ENCODE results near the gene CARD10. TPM values are rescaled to one million over a fixed set of nuclear protein-coding genes. Genes with fewer than 3 reads are reported as not detected.

CARD10 gene
- total RNA-seq, 3 donors from 2014 or later (not counting 1 experiment from before 2014, with no cell fraction given), result 0.09 to 0.16 (median 0.10) TPM

GRCh38 chr22:37440875-37441274, 78.3 kb downstream of the CARD10 start:
- no peaks in the 10 kb centered on the region for H3K9me3 Mint-ChIP-seq
- H3K4me1 Mint-ChIP-seq, result peaks cover 5 to 7% of the 10 kb centered on the region in 2 donors
- peaks cover 3% of the 10 kb centered on the region for H3K9me3 ChIP-seq (ENCODE audit: control insufficient read depth, insufficient read depth, low read length)
- WGBS (ENCODE audit: insufficient coverage), result 94% methylated on average over 4 of the region's 4 CpGs
- H3K4me1 ChIP-seq (ENCODE audit: control insufficient read depth, insufficient read depth, low read length), result no peaks in the 10 kb centered on the region
- DNase-seq, result no peak
- H3K27ac Mint-ChIP-seq, result no peak overlapping the region
- no peak for ATAC-seq
- no peak overlapping the region for H3K4me3 ChIP-seq (ENCODE audit: low read length)
- H3K36me3 ChIP-seq (ENCODE audit: control insufficient read depth, insufficient read depth, low read length), result no peaks in the 10 kb centered on the region
- no peaks in the 10 kb centered on the region for H3K27me3 ChIP-seq (ENCODE audit: control insufficient read depth, insufficient read depth, low read length)
- no peaks in the 10 kb centered on the region for H3K36me3 Mint-ChIP-seq
- TF ChIP-seq CTCF (IDR thresholded peaks at IDR 0.05), result no peak
- H3K27me3 Mint-ChIP-seq (ENCODE audit: low read depth in 2 of 2), result peaks cover 6 to 12% of the 10 kb centered on the region in 2 donors
- intact Hi-C loops (cut with micrococcal nuclease), result no loop called here
- no peak overlapping the region for H3K4me3 Mint-ChIP-seq
- no peak overlapping the region for H3K27ac ChIP-seq (ENCODE audit: low read length)

Other genes with a start within 250 kb of the CARD10 start
- 100 to 1,000 TPM; 219 to 260 (median 249) TPM for gene CYTH4, start 236.9 kb downstream of the CARD10 start, total RNA-seq
- gene ELFN2, start 91.9 kb downstream of the CARD10 start, total RNA-seq, result under 1 TPM; 0.33 to 0.49 (median 0.36) TPM
- gene MFNG, start 33.0 kb downstream of the CARD10 start, total RNA-seq, result 100 to 1,000 TPM in 2 of 3 donors, 10 to 100 TPM in 1; 75.3 to 111 (median 110) TPM
- gene CDC42EP1, start 41.1 kb upstream of the CARD10 start, total RNA-seq, result under 1 TPM in 2 of 3 donors, not detected in 1; 0.27 to 0.78 TPM
- gene LGALS2, start 60.7 kb upstream of the CARD10 start, total RNA-seq, result 1 to 10 TPM; 1.4 to 3.4 (median 2.6) TPM
- 10 to 100 TPM; 69.3 to 87.8 (median 80.2) TPM for gene GGA1, start 89.4 kb upstream of the CARD10 start, total RNA-seq
- gene SH3BP1, start 120.3 kb upstream of the CARD10 start, total RNA-seq, result 100 to 1,000 TPM; 163 to 189 (median 163) TPM
- gene PDXP, start 139.3 kb upstream of the CARD10 start, total RNA-seq, result 10 to 100 TPM in 2 of 3 donors, 1 to 10 TPM in 1; 8.3 to 14.2 (median 13.4) TPM
- 100 to 1,000 TPM; 195 to 218 (median 214) TPM for gene LGALS1, start 156.2 kb upstream of the CARD10 start, total RNA-seq
- 10 to 100 TPM; 28.0 to 45.1 (median 39.0) TPM for gene NOL12, start 166.9 kb upstream of the CARD10 start, total RNA-seq
- gene TRIOBP, start 177.6 kb upstream of the CARD10 start, total RNA-seq, result 10 to 100 TPM; 25.1 to 38.5 (median 25.8) TPM

All from natural killer cell (primary cell).